ENCODE measurements around the gene WDR82. TPM values are rescaled to one million over a fixed set of nuclear protein-coding genes. Genes with fewer than 3 reads are reported as not detected.
"Not testable (repeated sequence)": the region's sequence is repeated elsewhere in the genome, so short reads cannot be mapped to it uniquely, and the experiment has no call there.

WDR82 gene
- total and polyA plus RNA-seq, 4 donors, result 27.9 to 72.4 (median 44.9) TPM

DNA sequence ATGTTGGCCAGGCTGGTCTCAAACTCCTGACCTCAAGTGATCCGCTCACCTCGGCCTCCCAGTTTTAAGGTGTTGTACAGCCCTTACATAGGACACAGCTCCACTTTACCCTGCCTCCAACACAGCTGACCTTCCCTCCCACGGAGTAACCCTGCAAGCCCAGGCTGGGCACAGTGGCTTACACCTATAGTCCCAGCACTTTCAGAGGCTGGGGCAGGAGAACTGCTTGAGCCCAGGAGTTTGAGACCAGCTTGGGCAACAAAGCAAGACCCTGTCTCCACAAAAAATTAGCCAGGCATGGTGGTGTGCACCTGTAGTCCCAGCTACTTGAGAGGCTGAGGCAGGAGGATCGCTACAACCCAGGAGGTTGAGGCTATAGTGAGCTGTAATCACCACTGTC, 5.6 kb upstream of the WDR82 start:
- peak in 1 of 2 donors; percentile 34 for DNase-seq
- not testable (repeated sequence) for H3K27me3 ChIP-seq (ENCODE audit: control insufficient read depth in 1 of 2, insufficient read depth in 2 of 2, low read length in 1 of 2); H3K36me3 ChIP-seq (ENCODE audit: control insufficient read depth in 1 of 2, insufficient read depth in 2 of 2, low read length in 1 of 2); ATAC-seq (ENCODE audit: low FRiP score); H3K27ac ChIP-seq (ENCODE audit: low read depth in 1 of 2, low read length in 2 of 2); H3K4me3 ChIP-seq (ENCODE audit: low read length in 2 of 2); H3K4me1 ChIP-seq (ENCODE audit: control insufficient read depth in 1 of 2, insufficient read depth in 2 of 2, low read length in 2 of 2); H3K9me3 ChIP-seq (ENCODE audit: control insufficient read depth, low read length)
- WGBS, 2 donors, result 92 to 98% methylated on average over 4 of the region's 4 CpGs
- intact Hi-C loops (cut with DNase I), result loop anchor here in 1 of 2 donors (10.0 kb wide), 1 partner anchor 171 kb away; the partner anchor contains the start of genes NISCH and TNNC1

DNA sequence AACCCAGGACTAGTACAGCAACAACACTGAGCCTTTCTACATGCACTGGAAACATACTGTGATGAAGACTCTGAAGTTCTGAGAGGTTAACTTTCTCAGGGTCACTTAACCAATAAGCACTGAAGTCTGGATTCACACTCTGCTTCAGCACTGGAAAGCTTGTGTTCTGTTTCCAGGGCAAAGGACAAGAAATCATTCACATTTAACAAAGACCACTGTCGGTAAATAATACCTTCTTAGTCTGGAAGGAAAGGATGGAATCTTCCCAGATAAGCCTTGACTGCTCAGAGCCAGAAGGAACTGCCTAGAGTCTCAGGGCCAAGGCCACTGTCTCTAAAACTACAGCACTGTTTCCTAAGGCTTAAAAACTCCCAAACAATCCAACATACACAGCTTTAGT, 4.9 kb upstream of the WDR82 start:
- Histone ChIP-seq H3K4me3 (ENCODE audit: low read length in 2 of 2) (no peak overlapping the region), H3K27ac (ENCODE audit: low read depth in 1 of 2, low read length in 2 of 2) (peak overlapping the region in 1 of 2 donors; percentile 4), H3K4me1 (ENCODE audit: control insufficient read depth in 1 of 2, insufficient read depth in 2 of 2, low read length in 2 of 2) (peaks cover 0 to 2% of the 10 kb centered on the region in 2 donors), H3K9me3 (ENCODE audit: control insufficient read depth, low read length) (no peaks in the 10 kb centered on the region), H3K36me3 (ENCODE audit: control insufficient read depth in 1 of 2, insufficient read depth in 2 of 2, low read length in 1 of 2) (no peaks in the 10 kb centered on the region), H3K27me3 (ENCODE audit: control insufficient read depth in 1 of 2, insufficient read depth in 2 of 2, low read length in 1 of 2) (peaks cover 0 to 1% of the 10 kb centered on the region in 2 donors)
- intact Hi-C loops (cut with DNase I), result loop anchor here in 1 of 2 donors (10.0 kb wide), 1 partner anchor 171 kb away; the partner anchor contains the start of genes NISCH and TNNC1
- WGBS, 2 donors, result 10 to 29% methylated on average over 1 of the region's 1 CpG
- DNase-seq (no peak), ATAC-seq (ENCODE audit: low FRiP score) (no peak)

DNA sequence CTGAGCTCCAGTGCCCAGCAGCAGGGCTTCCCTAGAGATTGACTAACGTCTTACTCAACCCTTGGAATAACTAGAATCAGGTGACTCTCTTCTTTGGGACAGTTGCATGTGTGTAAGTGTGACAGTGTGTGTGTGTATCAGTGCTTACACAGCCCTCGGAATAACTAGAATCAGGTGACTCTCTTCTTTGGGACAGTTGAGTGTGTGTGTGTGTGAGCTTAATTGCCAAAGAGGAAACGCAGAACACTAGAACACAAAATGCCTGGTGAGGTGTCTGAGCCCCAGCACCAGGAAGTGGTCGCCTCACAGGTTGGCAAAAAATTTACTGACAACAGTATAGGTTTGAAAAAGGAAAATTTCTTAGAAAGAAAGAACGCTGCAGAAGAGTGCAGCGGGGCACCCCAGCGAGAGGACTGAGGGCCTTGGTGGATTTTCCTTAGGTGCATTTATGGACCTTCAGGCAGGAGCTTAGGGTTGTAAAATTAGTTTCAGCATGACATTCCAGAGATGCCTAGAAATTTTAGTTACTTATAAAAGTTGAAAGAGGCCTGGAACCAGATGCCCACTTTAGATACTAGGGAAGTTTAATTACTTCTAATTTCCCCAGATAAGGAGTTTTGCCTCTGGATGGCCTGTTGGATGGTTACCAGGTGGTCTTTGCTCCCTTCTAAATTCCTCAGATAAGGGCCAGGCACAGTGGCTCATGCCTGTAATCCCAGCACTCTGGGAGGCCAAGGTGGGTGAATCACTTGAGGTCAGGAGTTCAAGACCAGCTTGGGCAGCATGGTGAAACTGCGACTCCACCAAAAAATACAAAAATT, 3.7 kb upstream of the WDR82 start:
- DNase-seq (no peak), ATAC-seq (ENCODE audit: low FRiP score) (no peak)
- intact Hi-C loops (cut with DNase I), result loop anchor here in 1 of 2 donors (10.0 kb wide), 1 partner anchor 173 kb away; the partner anchor contains the start of genes NISCH and TNNC1
- Histone ChIP-seq H3K27me3 (ENCODE audit: control insufficient read depth in 1 of 2, insufficient read depth in 2 of 2, low read length in 1 of 2) (peaks cover 0 to 1% of the 10 kb centered on the region in 2 donors), H3K4me1 (ENCODE audit: control insufficient read depth in 1 of 2, insufficient read depth in 2 of 2, low read length in 2 of 2) (peaks cover 0 to 2% of the 10 kb centered on the region in 2 donors), H3K27ac (ENCODE audit: low read depth in 1 of 2, low read length in 2 of 2) (peak overlapping the region in 1 of 2 donors; percentile 39), H3K9me3 (ENCODE audit: control insufficient read depth, low read length) (no peaks in the 10 kb centered on the region), H3K36me3 (ENCODE audit: control insufficient read depth in 1 of 2, insufficient read depth in 2 of 2, low read length in 1 of 2) (no peaks in the 10 kb centered on the region), H3K4me3 (ENCODE audit: low read length in 2 of 2) (no peak overlapping the region)
- WGBS, 2 donors, result 76 to 77% methylated on average over 8 of the region's 8 CpGs

DNA sequence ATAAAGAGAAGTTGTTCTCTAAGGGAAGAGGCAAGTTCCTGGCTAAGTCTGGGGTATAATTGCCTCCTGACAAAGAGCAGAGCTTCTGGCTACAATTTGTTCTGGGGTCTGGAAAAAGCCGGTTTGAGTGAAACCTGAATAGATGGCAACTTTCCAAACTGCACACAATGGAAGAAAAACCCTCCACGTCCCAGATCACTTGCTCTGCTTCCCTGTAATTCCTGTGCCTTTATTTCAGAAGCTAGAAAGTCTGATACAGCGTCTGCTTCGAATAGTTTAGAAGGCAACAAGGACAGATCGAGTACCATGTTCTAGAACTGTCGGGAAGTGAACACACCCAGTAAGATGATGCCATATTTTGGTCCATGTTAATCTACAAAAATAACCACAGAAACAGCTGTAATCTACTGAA, 1.6 kb upstream of the WDR82 start:
- no peak for ATAC-seq (ENCODE audit: low FRiP score)
- intact Hi-C loops (cut with DNase I), result loop anchor here in 1 of 2 donors (10.0 kb wide), 1 partner anchor 175 kb away; the partner anchor contains the start of genes NISCH and TNNC1
- DNase-seq, result no peak
- H3K27ac ChIP-seq (ENCODE audit: low read depth in 1 of 2, low read length in 2 of 2), result peak overlapping the region; percentile 36 to 67
- H3K36me3 ChIP-seq (ENCODE audit: control insufficient read depth in 1 of 2, insufficient read depth in 2 of 2, low read length in 1 of 2), result no peaks in the 10 kb centered on the region
- H3K27me3 ChIP-seq (ENCODE audit: control insufficient read depth in 1 of 2, insufficient read depth in 2 of 2, low read length in 1 of 2), result peaks cover 0 to 1% of the 10 kb centered on the region in 2 donors
- no peaks in the 10 kb centered on the region for H3K9me3 ChIP-seq (ENCODE audit: control insufficient read depth, low read length)
- no peak overlapping the region for H3K4me3 ChIP-seq (ENCODE audit: low read length in 2 of 2)
- H3K4me1 ChIP-seq (ENCODE audit: control insufficient read depth in 1 of 2, insufficient read depth in 2 of 2, low read length in 2 of 2), result peaks cover 0 to 2% of the 10 kb centered on the region in 2 donors
- 1 to 8% methylated on average over 6 of the region's 6 CpGs for WGBS, 2 donors

DNA sequence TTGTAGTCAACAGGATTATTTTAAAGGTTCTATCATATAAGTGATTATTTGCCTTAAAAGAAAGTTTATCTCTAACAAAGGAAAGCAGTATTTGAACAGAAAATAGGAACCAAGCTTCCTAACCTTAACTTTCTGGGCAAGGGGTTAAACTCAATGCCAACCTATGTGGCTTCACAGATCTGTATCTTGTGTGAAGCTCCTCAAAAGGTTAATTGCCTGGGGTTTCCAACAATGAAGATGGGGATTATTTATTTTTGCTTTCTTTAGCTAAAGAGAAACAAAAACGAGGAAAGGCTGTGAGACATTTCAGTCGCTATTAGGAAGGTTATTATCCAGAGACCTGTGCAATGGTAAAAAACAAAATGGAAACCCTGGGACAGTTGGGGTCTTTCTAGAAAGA, 1.1 kb upstream of the WDR82 start:
- no peak for DNase-seq
- no peak for ATAC-seq (ENCODE audit: low FRiP score)
- WGBS, 2 donors, result 3 to 6% methylated on average over 2 of the region's 2 CpGs
- no peaks in the 10 kb centered on the region for H3K9me3 ChIP-seq (ENCODE audit: control insufficient read depth, low read length)
- H3K4me3 ChIP-seq (ENCODE audit: low read length in 2 of 2), result peak overlapping the region in 1 of 2 donors; percentile 61
- H3K27me3 ChIP-seq (ENCODE audit: control insufficient read depth in 1 of 2, insufficient read depth in 2 of 2, low read length in 1 of 2), result peaks cover 0 to 1% of the 10 kb centered on the region in 2 donors
- H3K4me1 ChIP-seq (ENCODE audit: control insufficient read depth in 1 of 2, insufficient read depth in 2 of 2, low read length in 2 of 2), result peaks cover 0 to 2% of the 10 kb centered on the region in 2 donors
- H3K27ac ChIP-seq (ENCODE audit: low read depth in 1 of 2, low read length in 2 of 2), result peak overlapping the region; percentile 36 to 67
- peaks cover 0 to under 1% of the 10 kb centered on the region in 2 donors for H3K36me3 ChIP-seq (ENCODE audit: control insufficient read depth in 1 of 2, insufficient read depth in 2 of 2, low read length in 1 of 2)
- intact Hi-C loops (cut with DNase I), result loop anchor here in 1 of 2 donors (5.0 kb wide), 1 partner anchor 42 kb away; the partner anchor contains the start of gene TWF2

DNA sequence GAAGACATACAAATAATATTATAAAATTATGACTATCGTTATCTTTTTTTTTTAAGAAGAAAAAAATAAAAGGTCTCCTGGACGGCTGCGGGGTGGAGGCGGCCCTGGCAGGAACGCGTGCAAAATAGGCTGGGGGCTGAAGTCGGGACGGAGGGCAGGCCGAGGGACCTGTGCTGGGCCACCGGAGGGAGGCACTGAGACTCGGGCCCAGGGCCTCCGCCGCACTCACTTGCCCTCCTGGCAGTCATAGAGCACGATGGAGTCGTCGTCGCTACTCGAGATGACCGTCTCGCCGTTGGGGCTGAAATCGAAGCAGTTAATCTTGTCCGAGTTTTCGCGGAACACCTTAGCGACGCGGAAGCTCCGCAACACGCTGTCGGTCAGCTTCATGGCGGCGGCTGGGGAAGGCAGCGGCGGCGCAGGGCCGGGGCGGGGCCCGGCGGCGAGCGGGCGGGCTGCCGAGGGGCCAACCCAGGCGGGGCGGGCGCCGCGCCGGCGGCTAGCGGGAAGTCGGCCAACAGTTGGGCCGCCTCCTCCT, 408 bp downstream of the WDR82 start:
- peaks cover 0 to 2% of the 10 kb centered on the region in 2 donors for H3K4me1 ChIP-seq (ENCODE audit: control insufficient read depth in 1 of 2, insufficient read depth in 2 of 2, low read length in 2 of 2)
- WGBS, 2 donors, result 0 to 1% methylated on average over 34 to 54 of the region's 54 CpGs
- ATAC-seq (ENCODE audit: low FRiP score) (peak; percentile 87), DNase-seq (peak; percentile 80 to 90)
- intact Hi-C loops (cut with DNase I), result loop anchor here in 1 of 2 donors (5.0 kb wide), 1 partner anchor 41 kb away; the partner anchor contains the start of gene TWF2
- H3K36me3 ChIP-seq (ENCODE audit: control insufficient read depth in 1 of 2, insufficient read depth in 2 of 2, low read length in 1 of 2), result peaks cover 0 to 1% of the 10 kb centered on the region in 2 donors
- peak overlapping the region; percentile 61 to 98 for H3K4me3 ChIP-seq (ENCODE audit: low read length in 2 of 2)
- peaks cover 0 to 1% of the 10 kb centered on the region in 2 donors for H3K27me3 ChIP-seq (ENCODE audit: control insufficient read depth in 1 of 2, insufficient read depth in 2 of 2, low read length in 1 of 2)
- H3K27ac ChIP-seq (ENCODE audit: low read depth in 1 of 2, low read length in 2 of 2), result peak overlapping the region; percentile 36 to 99
- no peaks in the 10 kb centered on the region for H3K9me3 ChIP-seq (ENCODE audit: control insufficient read depth, low read length)

DNA sequence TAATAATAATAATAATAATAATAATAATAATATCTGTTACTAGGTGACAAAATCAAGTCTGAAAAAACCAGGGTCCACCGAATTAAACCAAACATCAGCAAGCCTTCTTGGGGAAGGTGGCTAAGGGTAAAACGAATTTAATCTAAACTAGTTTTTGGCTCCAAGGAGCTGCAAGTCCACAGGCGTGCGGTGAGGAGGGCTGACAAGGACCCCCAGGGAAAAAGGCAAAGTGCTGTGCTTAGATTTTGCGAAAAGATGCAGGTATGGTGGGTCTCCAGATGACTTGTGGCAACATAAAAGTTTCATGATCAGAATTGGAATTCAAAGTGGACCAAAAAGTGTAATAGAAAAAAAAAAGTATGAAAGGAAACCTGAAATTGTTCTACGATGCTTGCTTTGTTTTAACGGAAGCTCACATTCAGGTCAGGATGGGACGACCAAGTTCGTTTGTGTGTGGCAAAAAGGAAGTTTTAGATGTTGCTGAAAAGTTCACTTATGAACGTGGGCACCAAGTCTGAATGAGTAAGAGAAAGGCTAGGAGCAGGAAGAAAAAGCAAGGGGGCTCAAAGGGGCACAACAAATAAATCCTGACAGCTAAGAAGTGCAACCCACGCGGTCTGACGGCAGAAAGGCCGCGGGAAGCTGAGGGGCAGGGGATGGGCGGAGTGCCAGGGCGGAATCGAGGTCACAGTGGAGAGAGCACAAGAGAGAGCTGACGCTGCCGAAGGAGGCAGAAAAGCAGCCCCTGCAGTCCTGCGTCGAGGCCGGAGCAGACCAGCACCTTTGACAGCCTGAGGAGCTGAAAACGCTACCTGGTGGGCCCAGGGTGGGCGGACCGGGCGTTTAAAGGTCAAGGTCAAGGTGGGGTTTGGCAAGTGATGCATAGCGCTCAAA, 1.1 kb downstream of the WDR82 start:
- Histone ChIP-seq H3K27ac (ENCODE audit: low read depth in 1 of 2, low read length in 2 of 2) (peak overlapping the region in 1 of 2 donors; percentile 99), H3K9me3 (ENCODE audit: control insufficient read depth, low read length) (no peaks in the 10 kb centered on the region), H3K36me3 (ENCODE audit: control insufficient read depth in 1 of 2, insufficient read depth in 2 of 2, low read length in 1 of 2) (peaks cover 0 to 1% of the 10 kb centered on the region in 2 donors), H3K27me3 (ENCODE audit: control insufficient read depth in 1 of 2, insufficient read depth in 2 of 2, low read length in 1 of 2) (peaks cover 0 to 1% of the 10 kb centered on the region in 2 donors), H3K4me3 (ENCODE audit: low read length in 2 of 2) (peak overlapping the region; percentile 61 to 98), H3K4me1 (ENCODE audit: control insufficient read depth in 1 of 2, insufficient read depth in 2 of 2, low read length in 2 of 2) (peaks cover 0 to 2% of the 10 kb centered on the region in 2 donors)
- peak; percentile 55 for ATAC-seq (ENCODE audit: low FRiP score)
- peak; percentile 89 to 94 for DNase-seq
- WGBS, 2 donors, result 1% methylated on average over 28 of the region's 28 CpGs
- intact Hi-C loops (cut with DNase I), result loop anchor here in 1 of 2 donors (5.0 kb wide), 1 partner anchor 40 kb away; the partner anchor contains the start of gene TWF2

DNA sequence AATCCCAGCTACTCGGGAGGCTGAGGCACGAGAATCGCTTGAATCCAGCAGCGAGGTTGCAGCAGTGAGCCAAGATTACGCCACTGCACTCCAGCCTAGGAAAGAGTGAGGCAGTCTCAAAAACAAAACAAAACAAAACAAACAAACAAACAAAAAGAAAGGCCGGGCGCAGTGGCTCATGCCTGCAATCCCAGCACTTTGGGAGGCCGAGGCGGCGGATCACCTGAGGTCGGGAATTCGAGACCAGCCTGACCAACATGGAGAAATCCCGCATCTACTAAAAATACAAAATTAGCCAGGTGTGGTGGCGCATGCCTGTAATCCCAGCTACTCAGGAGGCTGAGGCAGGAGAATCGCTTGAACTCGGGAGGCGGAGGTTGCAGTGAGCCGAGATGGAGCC, 3.7 kb downstream of the WDR82 start:
- H3K27me3 ChIP-seq (ENCODE audit: control insufficient read depth in 1 of 2, insufficient read depth in 2 of 2, low read length in 1 of 2); ATAC-seq (ENCODE audit: low FRiP score); H3K9me3 ChIP-seq (ENCODE audit: control insufficient read depth, low read length); H3K4me3 ChIP-seq (ENCODE audit: low read length in 2 of 2); H3K27ac ChIP-seq (ENCODE audit: low read depth in 1 of 2, low read length in 2 of 2); H3K4me1 ChIP-seq (ENCODE audit: control insufficient read depth in 1 of 2, insufficient read depth in 2 of 2, low read length in 2 of 2); H3K36me3 ChIP-seq (ENCODE audit: control insufficient read depth in 1 of 2, insufficient read depth in 2 of 2, low read length in 1 of 2); DNase-seq: not testable (repeated sequence)
- intact Hi-C loops (cut with DNase I), result loop anchor here in 1 of 2 donors (5.0 kb wide), 1 partner anchor 37 kb away; the partner anchor contains the start of gene TWF2
- WGBS, 2 donors, result 93 to 94% methylated on average over 18 of the region's 18 CpGs
